Measurements from ENCODE around the gene RSPH1. TPM values are rescaled to one million over a fixed set of nuclear protein-coding genes. Genes with fewer than 3 reads are reported as not detected.

Gene RSPH1
- total and polyA plus RNA-seq, 2 of the 4 experiments (the other 2 are of a cell fraction): not detected

DNA sequence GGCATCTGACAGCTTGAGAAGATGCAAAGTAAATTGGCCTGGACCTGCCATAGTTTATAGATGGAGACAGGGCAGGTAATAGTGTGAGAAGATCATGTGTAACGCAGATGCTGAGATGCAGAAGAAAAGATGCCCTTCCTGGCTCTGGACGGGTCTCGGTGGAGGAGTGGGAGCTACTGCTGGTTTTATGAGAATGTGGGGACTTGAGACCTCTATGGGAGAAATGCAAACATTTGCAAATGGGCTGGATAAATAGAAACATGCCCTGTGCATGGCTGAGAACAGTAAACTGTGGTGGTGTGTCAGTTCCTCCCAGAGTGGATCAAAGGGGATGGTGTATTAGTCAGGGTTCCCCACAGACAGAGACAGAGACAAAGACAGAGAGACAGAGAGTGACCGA lies 70.4 kb downstream of the RSPH1 start:
- H3K27ac ChIP-seq (ENCODE audit: insufficient read depth, low read length): no peak overlapping the region
- no peak overlapping the region for H3K23ac ChIP-seq (ENCODE audit: low read depth, low read length)
- H2BK5ac ChIP-seq (ENCODE audit: low read depth, low read length, poor library complexity, severe bottlenecking): no peak overlapping the region
- H3K14ac ChIP-seq (replicated peaks; ENCODE audit: low read depth, low read length): no peak overlapping the region
- H3K4ac ChIP-seq (ENCODE audit: low read depth, low read length): no peak overlapping the region
- H3K36me3 ChIP-seq (ENCODE audit: control insufficient read depth, insufficient read depth, low read length): no peaks in the 10 kb centered on the region
- H2AK5ac ChIP-seq (ENCODE audit: low read depth, low read length): no peak overlapping the region
- no peaks in the 10 kb centered on the region for H3K4me1 ChIP-seq (ENCODE audit: control insufficient read depth, insufficient read depth, low read length)
- no peaks in the 10 kb centered on the region for H3K9me1 ChIP-seq (ENCODE audit: insufficient read depth, low read length)
- H2AFZ ChIP-seq (replicated peaks; ENCODE audit: low read length, poor library complexity): no peak overlapping the region
- dilution Hi-C loops (cut with HindIII; ENCODE audit: low sequenced_read_pairs, unreplicated experiment) (no loop called here), in situ Hi-C loops (cut with MboI; ENCODE audit: low sequenced_read_pairs) (no loop called here), intact Hi-C loops (cut with micrococcal nuclease) (no loop called here)
- H3K18ac ChIP-seq (ENCODE audit: low read depth, low read length): no peak overlapping the region
- CTCF ChIA-PET: no interaction called here
- no peak overlapping the region for H3K56ac ChIP-seq (ENCODE audit: extremely low read depth, insufficient read depth, low read length)
- H4K8ac ChIP-seq (ENCODE audit: low read depth in 2 of 2, low read length in 2 of 2): no peak overlapping the region
- peaks cover 14% of the 10 kb centered on the region for H3K27me3 ChIP-seq (ENCODE audit: control insufficient read depth, insufficient read depth, low read length)
- no peaks in the 10 kb centered on the region for H3K79me1 ChIP-seq (ENCODE audit: low read depth in 1 of 2, low read length in 2 of 2)
- H2BK120ac ChIP-seq (ENCODE audit: low read depth, low read length): no peak overlapping the region
- H2BK20ac ChIP-seq (ENCODE audit: low read depth, low read length): no peak overlapping the region
- H3K9me3 ChIP-seq (ENCODE audit: control insufficient read depth, insufficient read depth, low read length): no peaks in the 10 kb centered on the region
- no peak overlapping the region for H2AK9ac ChIP-seq (replicated peaks; ENCODE audit: low read depth, low read length, poor library complexity)
- no peak overlapping the region for H4K5ac ChIP-seq (ENCODE audit: low read depth, low read length)
- no peaks in the 10 kb centered on the region for H4K20me1 ChIP-seq (ENCODE audit: insufficient read depth, low read length)
- TF ChIP-seq CEBPB (IDR thresholded peaks at IDR 0.05; ENCODE audit: low read depth, low read length) (no peak), BHLHE40 (IDR thresholded peaks at IDR 0.05; ENCODE audit: low read depth, low read length) (no peak), FOS (IDR thresholded peaks at IDR 0.05; ENCODE audit: low read depth, low read length) (no peak), RCOR1 (IDR thresholded peaks at IDR 0.05; ENCODE audit: insufficient replicate concordance, low read length) (no peak), POLR2A (IDR thresholded peaks at IDR 0.05; ENCODE audit: low read depth, low read length) (no peak), NFE2L2 (IDR thresholded peaks at IDR 0.05; ENCODE audit: low read depth, low read length) (no peak), MAFK (IDR thresholded peaks at IDR 0.05; ENCODE audit: low read depth, low read length) (no peak), CHD1 (IDR thresholded peaks at IDR 0.05; ENCODE audit: low read depth, low read length) (no peak), RAD21 (IDR thresholded peaks at IDR 0.05; ENCODE audit: low read length) (no peak), RFX5 (IDR thresholded peaks at IDR 0.05; ENCODE audit: low read depth, low read length) (no peak), MAZ (IDR thresholded peaks at IDR 0.05; ENCODE audit: borderline replicate concordance, low read depth, low read length) (no peak), MXI1 (IDR thresholded peaks at IDR 0.05; ENCODE audit: borderline replicate concordance, low read depth, low read length) (no peak)
- TF ChIP-seq, protein P1, sequence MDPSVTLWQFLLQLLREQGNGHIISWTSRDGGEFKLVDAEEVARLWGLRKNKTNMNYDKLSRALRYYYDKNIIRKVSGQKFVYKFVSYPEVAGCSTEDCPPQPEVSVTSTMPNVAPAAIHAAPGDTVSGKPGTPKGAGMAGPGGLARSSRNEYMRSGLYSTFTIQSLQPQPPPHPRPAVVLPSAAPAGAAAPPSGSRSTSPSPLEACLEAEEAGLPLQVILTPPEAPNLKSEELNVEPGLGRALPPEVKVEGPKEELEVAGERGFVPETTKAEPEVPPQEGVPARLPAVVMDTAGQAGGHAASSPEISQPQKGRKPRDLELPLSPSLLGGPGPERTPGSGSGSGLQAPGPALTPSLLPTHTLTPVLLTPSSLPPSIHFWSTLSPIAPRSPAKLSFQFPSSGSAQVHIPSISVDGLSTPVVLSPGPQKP (IDR thresholded peaks at IDR 0.05; ENCODE audit: borderline replicate concordance, low read depth, low read length): no peak
- TF ChIP-seq, protein P2, sequence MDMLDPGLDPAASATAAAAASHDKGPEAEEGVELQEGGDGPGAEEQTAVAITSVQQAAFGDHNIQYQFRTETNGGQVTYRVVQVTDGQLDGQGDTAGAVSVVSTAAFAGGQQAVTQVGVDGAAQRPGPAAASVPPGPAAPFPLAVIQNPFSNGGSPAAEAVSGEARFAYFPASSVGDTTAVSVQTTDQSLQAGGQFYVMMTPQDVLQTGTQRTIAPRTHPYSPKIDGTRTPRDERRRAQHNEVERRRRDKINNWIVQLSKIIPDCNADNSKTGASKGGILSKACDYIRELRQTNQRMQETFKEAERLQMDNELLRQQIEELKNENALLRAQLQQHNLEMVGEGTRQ (IDR thresholded peaks at IDR 0.05; ENCODE audit: low read depth, low read length): no peak
- H4K91ac ChIP-seq (ENCODE audit: insufficient read depth, low read depth, low read length): no peak overlapping the region
- no TSS peak for BruUV-seq (replicated peaks)
- POLR2A ChIA-PET (ENCODE audit: unreplicated experiment): no interaction called here
- H3K4me3 ChIP-seq (ENCODE audit: insufficient read depth, low read depth, low read length): no peak overlapping the region
- WGBS, 2 experiments (ENCODE audit: extremely low coverage in 2 of 2, insufficient read length in 1 of 2): 73% methylated on average over 2 of the region's 4 CpGs; no CpG with 5 or more reads in 1 of the 2 experiments
- DNase-seq (no peak), ATAC-seq (ENCODE audit: low read depth) (no peak)
- H3K4me2 ChIP-seq (ENCODE audit: low read depth, low read length): no peak overlapping the region
- H3K9ac ChIP-seq (ENCODE audit: low read depth, low read length): no peak overlapping the region
- no peak overlapping the region for H2BK15ac ChIP-seq (ENCODE audit: low read depth, low read length)

All from IMR-90 (cell line).